ENCODE measurements around the gene NEO1. TPM values are rescaled to one million over a fixed set of nuclear protein-coding genes. Genes with fewer than 3 reads are reported as not detected.
"Not testable (repeated sequence)": the region's sequence is repeated elsewhere in the genome, so short reads cannot be mapped to it uniquely, and the experiment has no call there.

Gene NEO1
- total and polyA plus RNA-seq, 4 donors, result 1.6 to 9.9 (median 5.8) TPM

- H3K4me1 ChIP-seq (ENCODE audit: control insufficient read depth in 4 of 4, insufficient read depth in 4 of 4, low read length in 3 of 4), result no peaks in the 10 kb centered on the region
Measured at GRCh38 chr15:73165844-73166243, 113.6 kb downstream of the NEO1 start.

GRCh38 chr15:73166711-73167110, 114.4 kb downstream of the NEO1 start:
- no CpG with 5 or more reads among the region's 1 CpG for WGBS
- H3K4me3 ChIP-seq (ENCODE audit: low read depth in 1 of 3, low read length in 3 of 3); H3K27ac ChIP-seq (ENCODE audit: low read depth in 1 of 2, low read length in 2 of 2); H3K9me3 ChIP-seq (ENCODE audit: control insufficient read depth in 4 of 4, low read length in 3 of 4); H3K36me3 ChIP-seq (ENCODE audit: control insufficient read depth in 4 of 4, insufficient read depth in 3 of 4, low read depth in 1 of 4, low read length in 3 of 4); DNase-seq (ENCODE audit: low spot score); H3K9ac ChIP-seq (ENCODE audit: low read depth in 1 of 2, low read length in 2 of 2); H3K4me1 ChIP-seq (ENCODE audit: control insufficient read depth in 4 of 4, insufficient read depth in 4 of 4, low read length in 3 of 4); H3K27me3 ChIP-seq (ENCODE audit: control insufficient read depth in 4 of 4, insufficient read depth in 4 of 4, low read length in 3 of 4): not testable (repeated sequence)

More at GRCh38 chr15:73165844-73166243, 113.6 kb downstream of the NEO1 start:
- no peak overlapping the region for H3K27ac ChIP-seq (ENCODE audit: low read depth in 1 of 2, low read length in 2 of 2)
- H3K27me3 ChIP-seq (ENCODE audit: control insufficient read depth in 4 of 4, insufficient read depth in 4 of 4, low read length in 3 of 4), result no peaks in the 10 kb centered on the region
- H3K9ac ChIP-seq (ENCODE audit: low read depth in 1 of 2, low read length in 2 of 2), result no peak overlapping the region
- no peak overlapping the region for H3K4me3 ChIP-seq (ENCODE audit: low read depth in 1 of 3, low read length in 3 of 3)
- TF ChIP-seq SP1 (IDR thresholded peaks at IDR 0.05) (no peak), JUND (IDR thresholded peaks at IDR 0.05) (no peak), ATF3 (IDR thresholded peaks at IDR 0.05) (no peak), CTCF (IDR thresholded peaks at IDR 0.05; ENCODE audit: low read depth, low read length, missing input control) (no peak), HNF4A (conservative IDR thresholded peaks at IDR 0.05) (no peak), REST (IDR thresholded peaks at IDR 0.05) (no peak), MAX (IDR thresholded peaks at IDR 0.05) (no peak), EGR1 (IDR thresholded peaks at IDR 0.05; ENCODE audit: low read depth in 2 of 2) (no peak), HNF4G (IDR thresholded peaks at IDR 0.05) (no peak), FOXA2 (IDR thresholded peaks at IDR 0.05) (no peak), YY1 (IDR thresholded peaks at IDR 0.05) (no peak), ZBTB33 (IDR thresholded peaks at IDR 0.05) (no peak), FOXA1 (IDR thresholded peaks at IDR 0.05) (no peak), NR2F2 (IDR thresholded peaks at IDR 0.05) (no peak), RAD21 (IDR thresholded peaks at IDR 0.05) (no peak), TAF1 (conservative IDR thresholded peaks at IDR 0.05) (no peak), RXRA (IDR thresholded peaks at IDR 0.05) (no peak), GABPA (IDR thresholded peaks at IDR 0.05 in 1 of 2, conservative IDR thresholded peaks at IDR 0.05 in 1 of 2) (no peak)
- peaks cover 0 to 5% (median 0%) of the 10 kb centered on the region in 4 donors for H3K9me3 ChIP-seq (ENCODE audit: control insufficient read depth in 4 of 4, low read length in 3 of 4)
- H3K36me3 ChIP-seq (ENCODE audit: control insufficient read depth in 4 of 4, insufficient read depth in 3 of 4, low read depth in 1 of 4, low read length in 3 of 4), result peaks cover 0 to 5% (median 0%) of the 10 kb centered on the region in 4 donors
- 98% methylated on average over 4 of the region's 4 CpGs for WGBS
- DNase-seq (ENCODE audit: low spot score), result no peak
